ENCODE data around the gene PFKP. TPM values are rescaled to one million over a fixed set of nuclear protein-coding genes. Genes with fewer than 3 reads are reported as not detected.

The PFKP gene
- total RNA-seq, 2 donors from 2014 or later, result 58.0 to 82.3 TPM

- Histone ChIP-seq H3K27me3 (ENCODE audit: control insufficient read depth, insufficient read depth, low read length, poor library complexity, severe bottlenecking) (no peaks in the 10 kb centered on the region), H3K4me1 (ENCODE audit: control insufficient read depth, insufficient read depth, low read length) (peaks cover 6% of the 10 kb centered on the region), H3K9me3 (ENCODE audit: control insufficient read depth, low read length) (no peaks in the 10 kb centered on the region), H3K27ac (ENCODE audit: low read depth, low read length) (no peak overlapping the region), H3K36me3 (ENCODE audit: control insufficient read depth, insufficient read depth, low read length) (peaks cover 11% of the 10 kb centered on the region), H3K4me3 (ENCODE audit: low read length) (no peak overlapping the region), H3K9ac (ENCODE audit: extremely low read depth, low read length, poor library complexity, severe bottlenecking) (no peak overlapping the region)
- H3K4me3 Mint-ChIP-seq, result no peak overlapping the region
- H3K27ac Mint-ChIP-seq, result no peak overlapping the region
- no peaks in the 10 kb centered on the region for H3K9me3 Mint-ChIP-seq
- H3K36me3 Mint-ChIP-seq (ENCODE audit: low read depth), result peaks cover 72% of the 10 kb centered on the region
- no peaks in the 10 kb centered on the region for H3K27me3 Mint-ChIP-seq (ENCODE audit: insufficient read depth)
- H3K4me1 Mint-ChIP-seq, result peaks cover 17% of the 10 kb centered on the region
- no peak for TF ChIP-seq CTCF (conservative IDR thresholded peaks at IDR 0.05)
- no peak for DNase-seq
- WGBS, 2 experiments (ENCODE audit: insufficient coverage in 1 of 2, insufficient read length in 1 of 2), result 94 to 96% methylated on average over 13 to 22 of the region's 22 CpGs
Measured at GRCh38 chr10:3107426-3107961, 40.1 kb downstream of the PFKP start.

GRCh38 chr10:3108033-3108432 lies 40.7 kb downstream of the PFKP start:
- 86 to 91% methylated on average over 6 to 8 of the region's 8 CpGs for WGBS, 2 experiments (ENCODE audit: insufficient coverage in 1 of 2, insufficient read length in 1 of 2)
- H3K4me3 Mint-ChIP-seq, result no peak overlapping the region
- H3K4me3 ChIP-seq (ENCODE audit: low read length), result no peak overlapping the region
- H3K4me1 Mint-ChIP-seq, result peaks cover 15% of the 10 kb centered on the region
- H3K36me3 Mint-ChIP-seq (ENCODE audit: low read depth), result peaks cover 72% of the 10 kb centered on the region
- H3K36me3 ChIP-seq (ENCODE audit: control insufficient read depth, insufficient read depth, low read length), result peaks cover 11% of the 10 kb centered on the region
- H3K9me3 ChIP-seq (ENCODE audit: control insufficient read depth, low read length), result no peaks in the 10 kb centered on the region
- no peak for TF ChIP-seq CTCF (conservative IDR thresholded peaks at IDR 0.05)
- H3K27me3 ChIP-seq (ENCODE audit: control insufficient read depth, insufficient read depth, low read length, poor library complexity, severe bottlenecking), result no peaks in the 10 kb centered on the region
- no peak overlapping the region for H3K27ac Mint-ChIP-seq
- H3K9ac ChIP-seq (ENCODE audit: extremely low read depth, low read length, poor library complexity, severe bottlenecking), result no peak overlapping the region
- peaks cover 6% of the 10 kb centered on the region for H3K4me1 ChIP-seq (ENCODE audit: control insufficient read depth, insufficient read depth, low read length)
- DNase-seq, result no peak
- no peaks in the 10 kb centered on the region for H3K9me3 Mint-ChIP-seq
- H3K27ac ChIP-seq (ENCODE audit: low read depth, low read length), result no peak overlapping the region
- H3K27me3 Mint-ChIP-seq (ENCODE audit: insufficient read depth), result no peaks in the 10 kb centered on the region

- Histone ChIP-seq H3K9ac (ENCODE audit: extremely low read depth, low read length, poor library complexity, severe bottlenecking) (no peak overlapping the region), H3K27me3 (ENCODE audit: control insufficient read depth, insufficient read depth, low read length, poor library complexity, severe bottlenecking) (no peaks in the 10 kb centered on the region), H3K9me3 (ENCODE audit: control insufficient read depth, low read length) (no peaks in the 10 kb centered on the region), H3K27ac (ENCODE audit: low read depth, low read length) (no peak overlapping the region), H3K4me1 (ENCODE audit: control insufficient read depth, insufficient read depth, low read length) (peaks cover 6% of the 10 kb centered on the region), H3K36me3 (ENCODE audit: control insufficient read depth, insufficient read depth, low read length) (peaks cover 17% of the 10 kb centered on the region), H3K4me3 (ENCODE audit: low read length) (no peak overlapping the region)
- H3K4me1 Mint-ChIP-seq, result peaks cover 14% of the 10 kb centered on the region
- no peak overlapping the region for H3K4me3 Mint-ChIP-seq
- 97% methylated on average over 18 to 21 of the region's 21 CpGs for WGBS, 2 experiments (ENCODE audit: insufficient coverage in 1 of 2, insufficient read length in 1 of 2)
- H3K9me3 Mint-ChIP-seq, result no peaks in the 10 kb centered on the region
- no peak for TF ChIP-seq CTCF (conservative IDR thresholded peaks at IDR 0.05)
- no peaks in the 10 kb centered on the region for H3K27me3 Mint-ChIP-seq (ENCODE audit: insufficient read depth)
- H3K36me3 Mint-ChIP-seq (ENCODE audit: low read depth), result peaks cover 72% of the 10 kb centered on the region
- no peak for DNase-seq
- no peak overlapping the region for H3K27ac Mint-ChIP-seq
Measured at GRCh38 chr10:3108575-3109105, 41.3 kb downstream of the PFKP start.
